IPS-18c (cell line): ENCODE measurements around the gene PPP4R2.

Experiments used
- H3K4me3 ChIP-seq: 2 replicates; pipeline ENCODE4 v1.7.0; 2013; ENCODE audit warnings: low read depth, mild to moderate bottlenecking, low read length, moderate library complexity; ENCODE audit not compliant: insufficient read depth
- H3K9me3 ChIP-seq: one replicate; pipeline ENCODE4 v1.6.1; 2013; ENCODE audit warnings: mild to moderate bottlenecking, low read length, moderate library complexity; ENCODE audit not compliant: control insufficient read depth, insufficient read depth

Gene PPP4R2

GRCh38 chr3:73074781-73075180 lies 78.2 kb downstream of the PPP4R2 start:
- no peak overlapping the region for H3K4me3 ChIP-seq
- H3K9me3 ChIP-seq = no peaks in the 10 kb centered on the region

DNA sequence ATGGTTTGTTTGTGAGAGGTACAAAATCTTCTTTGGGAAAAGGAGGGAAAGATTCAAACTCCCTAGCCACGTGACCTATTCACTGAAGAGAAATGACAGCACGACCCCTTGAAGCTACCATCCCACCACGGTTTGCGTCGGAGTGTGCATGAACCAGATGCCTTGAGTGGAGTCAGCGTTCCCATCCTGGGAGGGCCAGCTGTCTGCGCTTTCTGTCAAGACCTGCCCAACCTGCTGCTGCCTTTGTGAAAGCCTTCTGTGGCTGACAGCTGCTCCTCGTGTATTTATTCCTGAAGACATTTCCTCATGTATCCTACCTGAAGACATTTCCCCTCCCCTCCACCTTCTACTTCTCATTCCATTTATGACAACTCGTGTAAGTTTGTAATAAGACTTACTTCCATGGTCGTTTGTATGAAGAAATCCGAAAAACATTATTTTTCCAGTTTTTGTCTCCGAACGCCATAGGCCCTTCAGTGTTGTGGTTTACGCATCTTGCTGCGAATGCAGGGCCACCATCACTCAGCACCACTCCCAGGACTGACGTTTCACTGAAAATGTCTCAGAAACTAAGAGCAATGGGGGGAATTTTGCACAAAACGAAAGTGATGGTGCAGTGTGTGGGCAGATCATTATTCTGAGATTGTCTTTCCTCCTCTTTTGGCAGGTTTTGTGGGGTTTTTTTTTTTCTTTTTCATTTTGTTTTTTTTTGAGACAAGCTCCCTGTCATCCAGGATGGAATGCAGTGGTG lies 83.8 kb downstream of the PPP4R2 start:
- no peak overlapping the region for H3K4me3 ChIP-seq
- no peaks in the 10 kb centered on the region for H3K9me3 ChIP-seq

DNA sequence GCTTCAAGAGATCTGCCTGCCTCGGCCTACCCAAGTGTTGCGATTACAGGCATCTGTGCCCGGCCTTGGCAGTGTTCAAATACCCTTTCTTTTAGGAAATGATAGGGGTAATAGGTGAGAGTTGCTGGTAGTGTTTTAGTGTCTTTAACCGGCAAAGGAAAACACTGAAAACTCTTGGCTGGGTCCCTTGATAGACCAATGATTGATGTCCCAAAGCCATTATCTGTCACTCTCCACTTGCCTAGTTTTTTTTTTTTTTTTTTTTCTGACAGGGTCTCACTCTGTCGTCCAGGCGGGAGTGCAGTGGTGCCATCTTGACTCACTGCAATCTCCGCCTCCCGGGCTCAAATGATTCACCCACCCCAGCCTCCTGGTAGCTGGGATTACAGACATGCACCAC lies 84.5 kb downstream of the PPP4R2 start:
- Histone ChIP-seq H3K4me3 (no peak overlapping the region), H3K9me3 (no peaks in the 10 kb centered on the region)

GRCh38 chr3:73084170-73084569 lies 87.6 kb downstream of the PPP4R2 start:
- H3K4me3 ChIP-seq = no peak overlapping the region
- H3K9me3 ChIP-seq = no peaks in the 10 kb centered on the region

DNA sequence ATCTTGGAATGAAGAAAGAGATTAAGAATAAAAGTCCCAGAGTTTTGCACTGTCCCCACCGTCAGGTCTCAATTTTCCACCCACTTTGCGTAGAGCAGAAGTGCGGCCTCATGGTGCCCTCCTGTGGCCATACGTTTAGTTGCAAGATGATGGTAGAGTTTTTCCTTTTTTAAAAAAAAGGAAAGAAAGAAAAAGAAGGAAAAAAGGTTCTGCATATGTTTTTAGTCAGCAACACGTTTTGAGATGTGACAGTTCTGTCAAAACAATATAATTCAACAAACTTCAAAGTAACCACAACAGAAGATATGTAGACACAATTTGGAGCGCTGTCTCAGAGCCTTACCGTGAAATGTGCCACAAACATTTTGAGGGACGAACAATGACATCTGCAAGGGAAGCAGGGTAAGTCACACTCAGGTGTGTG lies 89.5 kb downstream of the PPP4R2 start:
- no peak overlapping the region for H3K4me3 ChIP-seq
- no peaks in the 10 kb centered on the region for H3K9me3 ChIP-seq

DNA sequence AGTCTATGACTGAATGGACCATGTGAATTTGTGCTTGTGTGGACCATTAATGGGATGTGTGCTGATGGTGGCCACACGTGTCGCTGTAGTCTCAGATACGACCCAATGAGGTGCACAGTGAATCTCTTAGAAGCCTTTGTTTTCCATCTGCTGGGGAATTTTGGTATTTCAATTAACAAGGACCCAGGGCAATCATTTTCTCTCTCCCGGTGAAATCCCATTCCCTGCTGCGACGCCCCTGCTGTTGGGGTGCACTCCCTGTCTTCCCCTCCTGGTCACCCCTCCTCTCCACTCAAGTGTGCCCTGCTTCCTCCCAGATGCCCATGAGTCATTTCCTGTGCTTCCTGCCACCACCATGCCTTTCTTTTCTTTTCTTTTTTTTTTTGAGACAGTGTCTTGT lies 97.5 kb downstream of the PPP4R2 start:
- H3K4me3 ChIP-seq = no peak overlapping the region
- no peaks in the 10 kb centered on the region for H3K9me3 ChIP-seq

DNA sequence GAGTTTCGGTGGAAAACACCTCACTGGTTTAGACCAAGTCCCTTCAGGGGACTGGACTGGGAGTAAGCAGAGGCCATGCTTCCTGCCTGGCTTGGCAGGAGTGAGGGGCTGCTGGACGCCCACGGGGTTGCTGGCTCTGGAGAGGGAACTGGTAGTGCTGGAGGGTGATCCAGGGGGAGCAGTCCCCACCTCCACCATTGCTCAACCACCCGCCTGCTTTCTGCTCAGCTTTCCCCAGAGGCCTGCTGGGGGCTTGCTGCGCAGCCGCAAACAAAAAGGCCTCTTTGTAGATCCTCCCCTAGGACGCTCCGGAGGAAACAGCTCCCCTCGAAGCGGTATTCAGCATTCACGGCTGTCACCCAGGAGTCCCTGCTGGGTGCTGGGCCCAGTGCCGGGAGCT lies 98.3 kb downstream of the PPP4R2 start:
- Histone ChIP-seq H3K9me3 (no peaks in the 10 kb centered on the region), H3K4me3 (no peak overlapping the region)

DNA sequence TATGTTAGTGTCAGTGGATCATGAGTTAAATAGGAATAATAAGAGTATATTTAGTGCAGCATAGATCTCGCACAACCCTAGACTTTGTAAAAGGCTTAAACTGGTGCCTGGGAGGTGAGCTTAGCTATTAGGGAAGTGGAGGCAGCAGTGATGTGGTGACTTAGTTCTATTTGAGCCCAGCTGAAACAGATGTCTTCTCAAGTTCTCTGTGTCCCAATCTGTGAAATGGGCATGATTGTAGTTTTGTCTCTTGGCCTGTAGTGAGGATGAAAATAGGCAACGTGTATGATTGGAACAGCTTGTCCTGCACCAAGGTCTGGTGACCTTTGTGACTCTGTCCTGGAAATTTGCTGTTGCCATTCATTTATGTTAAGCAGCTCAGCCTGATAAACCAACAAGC lies 99.6 kb downstream of the PPP4R2 start:
- Histone ChIP-seq H3K4me3 (no peak overlapping the region), H3K9me3 (no peaks in the 10 kb centered on the region)

DNA sequence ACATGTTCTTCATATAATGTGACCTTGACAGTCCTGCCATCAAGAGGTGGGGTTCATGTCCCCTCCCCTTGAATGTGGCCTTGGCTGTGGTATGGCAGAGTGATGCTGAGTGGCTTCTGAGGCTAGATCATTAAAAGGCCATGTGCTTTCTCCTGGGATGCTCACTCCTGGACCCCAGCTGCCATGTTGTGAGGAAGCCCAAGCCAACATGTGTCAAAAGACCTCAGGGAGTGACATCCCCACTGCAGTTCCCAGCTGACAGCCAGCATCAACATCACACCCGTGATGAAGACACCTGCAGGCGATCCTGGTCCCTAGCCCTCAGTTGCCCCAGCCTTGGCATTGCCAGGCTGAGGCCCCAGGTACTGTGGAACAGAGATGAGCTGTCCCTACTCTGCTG lies 101.4 kb downstream of the PPP4R2 start:
- no peak overlapping the region for H3K4me3 ChIP-seq
- H3K9me3 ChIP-seq = no peaks in the 10 kb centered on the region

GRCh38 chr3:73098873-73099272 lies 102.3 kb downstream of the PPP4R2 start:
- H3K9me3 ChIP-seq = no peaks in the 10 kb centered on the region
- H3K4me3 ChIP-seq = no peak overlapping the region

DNA sequence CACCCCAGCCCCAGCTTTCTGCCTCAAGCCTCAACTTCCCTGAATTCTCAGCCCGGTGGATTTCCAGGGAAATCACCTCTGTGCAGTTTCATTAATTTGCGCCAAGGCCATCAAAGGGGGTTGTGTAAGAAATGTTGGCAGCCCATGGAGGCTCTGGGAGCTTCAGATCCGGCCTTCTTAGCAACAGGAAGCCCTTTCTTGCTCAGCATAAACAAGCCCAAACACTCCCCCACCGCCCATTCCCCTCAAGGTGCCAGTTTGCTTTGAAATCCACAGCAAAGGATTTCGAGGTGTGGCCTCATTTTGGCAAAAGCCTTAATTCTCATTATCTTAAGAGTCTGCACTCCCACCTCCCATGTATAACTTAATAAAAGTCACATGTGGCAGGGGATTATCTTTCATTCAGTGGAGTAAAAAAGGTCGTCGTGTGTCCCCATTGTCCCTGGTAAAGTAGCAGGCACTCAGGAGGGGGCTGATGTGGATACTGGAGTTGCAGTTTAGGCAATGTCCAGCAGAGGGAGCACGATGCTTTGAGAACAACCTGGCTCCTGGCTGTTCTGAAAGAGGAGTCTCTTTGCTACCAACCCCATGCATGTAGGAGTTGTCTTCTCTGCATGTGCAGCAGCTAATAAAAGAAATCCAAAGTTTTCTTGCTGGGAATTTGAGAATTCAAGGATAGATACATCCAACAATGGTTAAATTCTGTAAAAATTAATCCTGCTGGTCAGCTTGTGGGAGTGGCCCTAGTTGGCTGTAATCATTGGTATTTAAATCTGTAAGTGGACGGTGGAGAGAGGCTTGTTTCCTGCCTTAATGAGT lies 104.3 kb downstream of the PPP4R2 start:
- H3K9me3 ChIP-seq = no peaks in the 10 kb centered on the region
- H3K4me3 ChIP-seq = no peak overlapping the region

DNA sequence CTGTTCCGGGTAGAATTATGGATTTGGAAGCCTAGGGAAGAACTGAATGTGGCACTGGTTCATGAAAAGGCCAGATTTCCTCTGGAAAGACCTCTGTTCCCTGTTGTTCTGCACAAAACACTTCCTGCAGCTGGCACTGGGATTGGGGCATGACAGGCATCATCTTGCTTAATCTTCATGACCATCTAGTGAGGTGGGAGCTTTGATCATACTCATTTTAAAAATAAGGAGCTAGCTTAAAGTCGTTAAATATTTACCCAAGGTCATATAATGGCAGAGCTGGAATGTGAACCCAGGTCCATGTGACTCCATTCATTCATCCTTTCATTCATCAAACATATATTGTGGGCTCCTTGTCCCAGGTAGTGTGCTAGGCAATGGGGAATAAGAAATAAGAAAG lies 105.3 kb downstream of the PPP4R2 start:
- no peak overlapping the region for H3K4me3 ChIP-seq
- no peaks in the 10 kb centered on the region for H3K9me3 ChIP-seq

- Histone ChIP-seq H3K4me3 (no peak overlapping the region), H3K9me3 (no peaks in the 10 kb centered on the region)
Observed at GRCh38 chr3:73107215-73107614, 110.6 kb downstream of the PPP4R2 start.

DNA sequence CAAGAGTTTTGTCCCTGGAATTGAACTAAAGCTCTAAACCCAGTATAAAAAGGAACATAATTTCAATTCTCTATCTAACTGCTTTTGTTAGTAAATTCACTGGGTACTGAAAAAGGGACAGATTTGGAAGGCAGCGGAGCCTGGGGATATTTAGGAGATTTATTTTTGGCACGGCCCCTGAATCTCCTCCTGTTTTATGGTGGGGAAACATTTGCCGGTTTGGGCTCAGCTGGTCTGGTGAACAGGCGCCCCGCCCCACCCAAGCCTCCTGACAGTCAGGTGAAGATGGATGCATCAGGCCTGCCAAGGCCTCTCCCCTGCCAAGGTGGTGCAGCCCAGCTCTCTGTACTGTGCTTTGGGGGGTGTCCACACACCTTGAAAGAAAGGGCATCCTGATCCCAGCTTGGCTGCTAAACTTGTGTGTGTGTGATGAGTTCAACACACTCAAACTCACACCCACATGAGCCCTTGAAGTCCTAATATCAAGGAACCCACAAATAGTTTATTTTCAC lies 111.1 kb downstream of the PPP4R2 start:
- no peaks in the 10 kb centered on the region for H3K9me3 ChIP-seq
- H3K4me3 ChIP-seq = no peak overlapping the region

GRCh38 chr3:73108750-73109149 lies 112.1 kb downstream of the PPP4R2 start:
- H3K9me3 ChIP-seq = no peaks in the 10 kb centered on the region

GRCh38 chr3:73110530-73110929 lies 113.9 kb downstream of the PPP4R2 start:
- no peak overlapping the region for H3K4me3 ChIP-seq
- H3K9me3 ChIP-seq = no peaks in the 10 kb centered on the region

More at GRCh38 chr3:73108750-73109149, 112.1 kb downstream of the PPP4R2 start:
- no peak overlapping the region for H3K4me3 ChIP-seq

GRCh38 chr3:73114711-73115110 lies 118.1 kb downstream of the PPP4R2 start:
- Histone ChIP-seq H3K9me3 (no peaks in the 10 kb centered on the region), H3K4me3 (no peak overlapping the region)

DNA sequence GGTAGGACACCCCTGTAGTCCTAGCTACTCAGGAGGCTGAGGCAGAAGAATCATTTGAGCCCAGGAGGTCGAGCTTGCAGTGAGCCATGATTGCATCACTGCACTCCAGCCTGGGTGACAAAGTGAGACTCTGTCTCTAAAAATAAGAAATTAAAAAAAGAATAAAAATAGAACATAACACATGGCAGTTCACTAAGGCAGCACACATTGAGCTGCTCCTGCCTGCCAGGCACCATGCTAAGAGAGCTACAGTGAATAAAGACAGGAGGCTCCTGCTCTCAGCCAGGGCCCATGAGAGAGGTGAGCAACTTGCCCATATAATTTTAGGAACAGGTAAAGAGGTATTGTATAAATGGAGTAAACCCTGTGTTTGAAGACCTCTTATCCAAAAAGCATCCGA lies 119.2 kb downstream of the PPP4R2 start:
- Histone ChIP-seq H3K9me3 (no peaks in the 10 kb centered on the region), H3K4me3 (no peak overlapping the region)
